ENCODE results near the gene CAMSAP2. TPM values are rescaled to one million over a fixed set of nuclear protein-coding genes. Genes with fewer than 3 reads are reported as not detected.

The CAMSAP2 gene
- total and polyA plus RNA-seq, 2 of the 8 experiments (the other 6 are each of a cell fraction or from before 2014, with no cell fraction given) = 4.2 to 27.6 TPM

DNA sequence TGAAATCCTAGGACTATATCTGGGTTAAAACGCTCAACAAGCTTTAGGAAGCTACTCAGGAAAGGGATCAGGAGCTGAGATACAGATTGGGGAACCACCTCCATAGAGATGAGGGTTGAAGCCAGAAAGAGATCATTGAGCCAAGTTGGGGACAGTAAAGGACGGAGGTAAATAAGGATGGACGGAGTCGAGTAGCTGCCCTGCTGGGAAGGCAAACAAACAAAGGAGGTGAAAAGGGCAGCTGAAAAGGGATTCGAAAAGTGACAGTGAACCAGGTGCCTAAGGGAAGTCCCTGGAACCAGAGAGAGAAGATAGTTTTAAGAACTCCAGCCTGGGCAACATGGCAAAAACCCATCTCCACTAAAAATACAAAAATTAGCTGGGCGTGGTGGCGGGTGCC is 6.3 kb upstream of the CAMSAP2 start:
- Histone ChIP-seq H3K9me3 (ENCODE audit: insufficient read depth in 2 of 2, low read depth in 1 of 2, low read length in 1 of 2) (no peaks in the 10 kb centered on the region), H2AFZ (ENCODE audit: low read length) (no peak overlapping the region), H2BK12ac (ENCODE audit: low read depth, low read length) (no peak overlapping the region), H4K91ac (replicated peaks; ENCODE audit: insufficient read length, low read length) (no peak overlapping the region), H3K9ac (replicated peaks in 1 of 4; ENCODE audit: extremely low read depth in 1 of 4, low read depth in 3 of 4, low read length in 3 of 4) (no peak overlapping the region), H3K23ac (ENCODE audit: insufficient read length) (no peak overlapping the region), H4K8ac (ENCODE audit: extremely low read depth, insufficient read depth, low read length) (no peak overlapping the region), H2BK5ac (ENCODE audit: low read depth, low read length) (no peak overlapping the region), H3K4ac (replicated peaks; ENCODE audit: insufficient read length, low read depth, low read length) (no peak overlapping the region), H3K4me1 (replicated peaks in 1 of 4; ENCODE audit: control insufficient read depth in 3 of 4, insufficient read depth in 4 of 4, low read length in 3 of 4) (no peaks in the 10 kb centered on the region), H2BK20ac (ENCODE audit: low read length) (no peak overlapping the region), H3K18ac (ENCODE audit: extremely low read depth, low read length) (no peak overlapping the region), H3K4me2 (ENCODE audit: insufficient read depth in 1 of 2, low read depth in 2 of 2, low read length in 2 of 2) (no peak overlapping the region), H2AK5ac (ENCODE audit: low read depth, low read length) (no peak overlapping the region), H4K5ac (ENCODE audit: insufficient read length, low read depth, low read length) (no peak overlapping the region), H3K79me2 (ENCODE audit: control insufficient read depth in 1 of 2, insufficient read depth in 2 of 2, low read length in 2 of 2) (no peaks in the 10 kb centered on the region), H2BK15ac (ENCODE audit: low read length) (no peak overlapping the region), H3K36me3 (ENCODE audit: control insufficient read depth in 2 of 4, insufficient read depth in 4 of 4, low read length in 3 of 4) (no peaks in the 10 kb centered on the region), H3K27me3 (replicated peaks in 1 of 4; ENCODE audit: control insufficient read depth in 3 of 4, extremely low read depth in 1 of 4, insufficient read depth in 3 of 4, low read length in 3 of 4) (no peaks in the 10 kb centered on the region), H2BK120ac (replicated peaks; ENCODE audit: low read depth, low read length) (no peak overlapping the region), H4K20me1 (replicated peaks in 1 of 2; ENCODE audit: control insufficient read depth in 1 of 2, insufficient read depth in 2 of 2, low read length in 2 of 2) (no peaks in the 10 kb centered on the region), H3K23me2 (ENCODE audit: low read depth, low read length) (no peaks in the 10 kb centered on the region), H3K79me1 (ENCODE audit: low read depth, low read length) (no peaks in the 10 kb centered on the region), H3K14ac (ENCODE audit: insufficient read length) (no peak overlapping the region), H3K56ac (replicated peaks; ENCODE audit: insufficient read length, low read depth, low read length) (no peak overlapping the region), H3K27ac (ENCODE audit: low read depth, low read length) (no peak overlapping the region), H3K4me3 (ENCODE audit: extremely low read depth in 1 of 4, insufficient read depth in 2 of 4, low read depth in 3 of 4, low read length in 4 of 4) (no peak overlapping the region)
- DNase-seq (ENCODE audit: low read depth in 1 of 2, low spot score in 2 of 2) = no peak
- 54% methylated on average over 7 of the region's 7 CpGs; no CpG with 5 or more reads in 1 of the 2 experiments for WGBS, 2 experiments (ENCODE audit: extremely low coverage in 1 of 2, insufficient coverage in 1 of 2, insufficient read length in 1 of 2, insufficient replicate concordance in 2 of 2, low coverage in 1 of 2, low lambda C conversion rate in 2 of 2, missing lambda C conversion rate in 1 of 2)
- FAIRE-seq = no peak
- no peak for TF ChIP-seq CHD1 (IDR thresholded peaks at IDR 0.05; ENCODE audit: low read depth, low read length)
- no peak for TF ChIP-seq TAF7 (optimal IDR thresholded peaks at IDR 0.05; ENCODE audit: borderline replicate concordance, low read depth, low read length)
- no peak for TF ChIP-seq POLR2A (IDR thresholded peaks at IDR 0.05; ENCODE audit: control extremely low read depth in 1 of 2, low read depth in 2 of 2, low read length in 2 of 2)
- TF ChIP-seq GABPA (IDR thresholded peaks at IDR 0.05; ENCODE audit: borderline replicate concordance, insufficient read depth, low read length) = no peak
- no peak for TF ChIP-seq NANOG (IDR thresholded peaks at IDR 0.05; ENCODE audit: insufficient read depth, low read depth, low read length, poor library complexity, severe bottlenecking)
- no peak for TF ChIP-seq RNF2 (IDR thresholded peaks at IDR 0.05; ENCODE audit: borderline replicate concordance, low read depth, low read length, missing control alignments, poor library complexity, severe bottlenecking)
- no peak for TF ChIP-seq TAF1 (IDR thresholded peaks at IDR 0.05; ENCODE audit: low read depth, low read length)
- TF ChIP-seq, protein P1, sequence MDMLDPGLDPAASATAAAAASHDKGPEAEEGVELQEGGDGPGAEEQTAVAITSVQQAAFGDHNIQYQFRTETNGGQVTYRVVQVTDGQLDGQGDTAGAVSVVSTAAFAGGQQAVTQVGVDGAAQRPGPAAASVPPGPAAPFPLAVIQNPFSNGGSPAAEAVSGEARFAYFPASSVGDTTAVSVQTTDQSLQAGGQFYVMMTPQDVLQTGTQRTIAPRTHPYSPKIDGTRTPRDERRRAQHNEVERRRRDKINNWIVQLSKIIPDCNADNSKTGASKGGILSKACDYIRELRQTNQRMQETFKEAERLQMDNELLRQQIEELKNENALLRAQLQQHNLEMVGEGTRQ (IDR thresholded peaks at IDR 0.05; ENCODE audit: low read length) = no peak
- no peak for TF ChIP-seq BCL11A (IDR thresholded peaks at IDR 0.05; ENCODE audit: low read depth in 2 of 2, low read length in 2 of 2)
- no peak for TF ChIP-seq YY1 (IDR thresholded peaks at IDR 0.05; ENCODE audit: low read depth, low read length)
- no peak for TF ChIP-seq BRCA1 (IDR thresholded peaks at IDR 0.05; ENCODE audit: low read depth, low read length)
- TF ChIP-seq KDM5A (IDR thresholded peaks at IDR 0.05; ENCODE audit: low read length) = no peak
- no peak for TF ChIP-seq HDAC6 (IDR thresholded peaks at IDR 0.05; ENCODE audit: low read depth, low read length)
- POLR2A ChIA-PET (ENCODE audit: partially characterized antibody) = no interaction called here
- CTCF ChIA-PET (ENCODE audit: partially characterized antibody) = interaction anchor here (0.9 to 1.3 kb wide), 3 partner anchors 18 to 110 kb away, joined by 3 read pairs; no protein-coding TSS in a partner anchor
